ENCODE results near the gene SLX9. TPM values are rescaled to one million over a fixed set of nuclear protein-coding genes. Genes with fewer than 3 reads are reported as not detected.

Gene SLX9
- total RNA-seq, 1 donor from 2014 or later, result 38.8 TPM

GRCh38 chr21:45019076-45019886 is 79.5 kb downstream of the SLX9 start:
- peak; percentile 18 for DNase-seq (ENCODE audit: low read depth)

GRCh38 chr21:45019887-45020537 is 80.2 kb downstream of the SLX9 start:
- FAIRE-seq (no peak), DNase-seq (ENCODE audit: low read depth) (no peak)
- TF ChIP-seq, protein P1, sequence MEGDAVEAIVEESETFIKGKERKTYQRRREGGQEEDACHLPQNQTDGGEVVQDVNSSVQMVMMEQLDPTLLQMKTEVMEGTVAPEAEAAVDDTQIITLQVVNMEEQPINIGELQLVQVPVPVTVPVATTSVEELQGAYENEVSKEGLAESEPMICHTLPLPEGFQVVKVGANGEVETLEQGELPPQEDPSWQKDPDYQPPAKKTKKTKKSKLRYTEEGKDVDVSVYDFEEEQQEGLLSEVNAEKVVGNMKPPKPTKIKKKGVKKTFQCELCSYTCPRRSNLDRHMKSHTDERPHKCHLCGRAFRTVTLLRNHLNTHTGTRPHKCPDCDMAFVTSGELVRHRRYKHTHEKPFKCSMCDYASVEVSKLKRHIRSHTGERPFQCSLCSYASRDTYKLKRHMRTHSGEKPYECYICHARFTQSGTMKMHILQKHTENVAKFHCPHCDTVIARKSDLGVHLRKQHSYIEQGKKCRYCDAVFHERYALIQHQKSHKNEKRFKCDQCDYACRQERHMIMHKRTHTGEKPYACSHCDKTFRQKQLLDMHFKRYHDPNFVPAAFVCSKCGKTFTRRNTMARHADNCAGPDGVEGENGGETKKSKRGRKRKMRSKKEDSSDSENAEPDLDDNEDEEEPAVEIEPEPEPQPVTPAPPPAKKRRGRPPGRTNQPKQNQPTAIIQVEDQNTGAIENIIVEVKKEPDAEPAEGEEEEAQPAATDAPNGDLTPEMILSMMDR (IDR thresholded peaks at IDR 0.05; ENCODE audit: insufficient read depth, low read depth, low read length), result no peak
- TF ChIP-seq EZH2 (IDR thresholded peaks at IDR 0.05; ENCODE audit: insufficient read depth, low read length), result no peak
- Histone ChIP-seq H3K9me3 (ENCODE audit: insufficient read depth, low read depth, low read length) (peaks cover 4% of the 10 kb centered on the region), H3K36me3 (ENCODE audit: insufficient read depth, low read length) (no peaks in the 10 kb centered on the region), H3K27ac (ENCODE audit: low read depth, low read length) (no peak overlapping the region), H2AFZ (ENCODE audit: low read depth, low read length) (no peak overlapping the region), H3K4me2 (ENCODE audit: low read length) (no peak overlapping the region), H3K4me1 (ENCODE audit: insufficient read depth, low read length) (peaks cover 20% of the 10 kb centered on the region), H3K79me2 (ENCODE audit: insufficient read depth, low read length) (no peaks in the 10 kb centered on the region), H3K9ac (ENCODE audit: low read length) (no peak overlapping the region), H3K4me3 (ENCODE audit: insufficient read depth, low read depth, low read length) (no peak overlapping the region), H4K20me1 (ENCODE audit: insufficient read depth, low read length) (no peaks in the 10 kb centered on the region), H3K27me3 (ENCODE audit: insufficient read depth, low read length) (no peaks in the 10 kb centered on the region)
- Mint-ChIP-seq H3K4me1 (ENCODE audit: low read depth, unreplicated experiment) (peaks cover 3% of the 10 kb centered on the region), H3K4me3 (ENCODE audit: unreplicated experiment) (no peak overlapping the region), H3K27ac (ENCODE audit: unreplicated experiment) (no peak overlapping the region), H3K27me3 (ENCODE audit: low read depth, unreplicated experiment) (peaks cover 8% of the 10 kb centered on the region), H3K9me3 (ENCODE audit: unreplicated experiment) (peaks cover 18% of the 10 kb centered on the region), H3K36me3 (ENCODE audit: low read depth, unreplicated experiment) (peaks cover 5% of the 10 kb centered on the region)

More at GRCh38 chr21:45019076-45019886, 79.5 kb downstream of the SLX9 start:
- Mint-ChIP-seq H3K9me3 (ENCODE audit: unreplicated experiment) (peaks cover 12% of the 10 kb centered on the region), H3K36me3 (ENCODE audit: low read depth, unreplicated experiment) (peaks cover 3% of the 10 kb centered on the region), H3K27me3 (ENCODE audit: low read depth, unreplicated experiment) (peaks cover 8% of the 10 kb centered on the region), H3K4me3 (ENCODE audit: unreplicated experiment) (no peak overlapping the region), H3K4me1 (ENCODE audit: low read depth, unreplicated experiment) (peaks cover 3% of the 10 kb centered on the region), H3K27ac (ENCODE audit: unreplicated experiment) (no peak overlapping the region)
- Histone ChIP-seq H3K4me3 (ENCODE audit: insufficient read depth, low read depth, low read length) (no peak overlapping the region), H3K27ac (ENCODE audit: low read depth, low read length) (no peak overlapping the region), H2AFZ (ENCODE audit: low read depth, low read length) (peak overlapping the region; percentile 55), H3K9ac (ENCODE audit: low read length) (peak overlapping the region; percentile 41), H3K36me3 (ENCODE audit: insufficient read depth, low read length) (no peaks in the 10 kb centered on the region), H3K79me2 (ENCODE audit: insufficient read depth, low read length) (no peaks in the 10 kb centered on the region), H3K27me3 (ENCODE audit: insufficient read depth, low read length) (no peaks in the 10 kb centered on the region), H3K4me2 (ENCODE audit: low read length) (peak overlapping the region; percentile 59), H3K4me1 (ENCODE audit: insufficient read depth, low read length) (peaks cover 20% of the 10 kb centered on the region), H4K20me1 (ENCODE audit: insufficient read depth, low read length) (no peaks in the 10 kb centered on the region), H3K9me3 (ENCODE audit: insufficient read depth, low read depth, low read length) (peaks cover 4% of the 10 kb centered on the region)
- no peak for FAIRE-seq
- TF ChIP-seq EZH2 (IDR thresholded peaks at IDR 0.05; ENCODE audit: insufficient read depth, low read length), result no peak
- TF ChIP-seq, protein P1 (IDR thresholded peaks at IDR 0.05; ENCODE audit: insufficient read depth, low read depth, low read length), result no peak

Measured in astrocyte (in vitro differentiated cells and primary cell).